WTC11 (cell line): ENCODE data around the gene DOCK1. TPM values are rescaled to one million over a fixed set of nuclear protein-coding genes. Genes with fewer than 3 reads are reported as not detected.

Source experiments
- ATAC-seq: fragments of 200-7000 bp; cut with Tn5 transposase; 2 replicates; pipeline ENCODE4 v1.10.0; 2021; ENCODE audit warnings: mild to moderate bottlenecking, moderate library complexity
- CTCF ChIA-PET: fragments of 300-600 bp; sonication (Branson Sonifier 250); formaldehyde crosslinking; loops from one replicate; lab custom pipeline; 2021; ENCODE audit warnings: antibody characterized with exemption; lab: Charles Lee
- POLR2A ChIA-PET: fragments of 350-600 bp; sonication (Branson Sonifier 250); formaldehyde crosslinking; loops from one replicate; lab custom pipeline; 2021; ENCODE audit warnings: antibody characterized with exemption; lab: Charles Lee
- DNase-seq: peaks from one replicate; pipeline ENCODE4 v3.0.0; 2021; ENCODE audit warnings: low spot score
- H3K27ac Mint-ChIP-seq: 2 replicates; pipeline ENCODE4 v1.8.0; 2021; ENCODE audit warnings: mixed read lengths
- H3K27me3 Mint-ChIP-seq: 2 replicates; pipeline ENCODE4 v1.8.0; 2021; ENCODE audit warnings: low read depth, mild to moderate bottlenecking, moderate library complexity, mixed read lengths
- H3K36me3 Mint-ChIP-seq: 2 replicates; pipeline ENCODE4 v1.8.0; 2021; ENCODE audit warnings: mixed read lengths
- H3K4me1 Mint-ChIP-seq: 2 replicates; pipeline ENCODE4 v1.8.0; 2022; ENCODE audit warnings: mixed read lengths
- H3K4me3 Mint-ChIP-seq: 2 replicates; pipeline ENCODE4 v1.8.0; 2021; ENCODE audit warnings: mild to moderate bottlenecking, moderate library complexity, mixed read lengths
- H3K9me3 Mint-ChIP-seq: 2 replicates; pipeline ENCODE4 v1.8.0; 2021; ENCODE audit warnings: mixed read lengths
- CREM ChIP-seq: sonication (generic); formaldehyde crosslinking; IDR thresholded peaks from 2 replicates; pipeline ENCODE4 v1.8.1; 2022; ENCODE audit warnings: mild to moderate bottlenecking, missing genetic modification reagents, moderate library complexity
- ELF4 ChIP-seq: sonication (generic); formaldehyde crosslinking; IDR thresholded peaks from 2 replicates; pipeline ENCODE4 v1.8.1; 2022; ENCODE audit warnings: low read depth, mild to moderate bottlenecking, moderate library complexity, missing genetic modification reagents
- ESRRA ChIP-seq: sonication (generic); formaldehyde crosslinking; IDR thresholded peaks from 2 replicates; pipeline ENCODE4 v1.8.1; 2022; ENCODE audit warnings: mild to moderate bottlenecking, missing genetic modification reagents, borderline replicate concordance
- GTF2I ChIP-seq: fragments of 250-450 bp; sonication (Bioruptor Pico); conservative IDR thresholded peaks from 2 replicates; pipeline ENCODE4 v1.4.0; 2021; ENCODE audit warnings: mild to moderate bottlenecking
- KAT7 ChIP-seq: sonication (generic); formaldehyde crosslinking; IDR thresholded peaks from 2 replicates; pipeline ENCODE4 v1.8.1; 2023; ENCODE audit warnings: missing genetic modification reagents, mild to moderate bottlenecking, borderline replicate concordance
- OVOL2 ChIP-seq: fragments of 250-450 bp; sonication (Bioruptor Pico); IDR thresholded peaks from 2 replicates; pipeline ENCODE4 v1.9.0; 2021; ENCODE audit warnings: mild to moderate bottlenecking, borderline replicate concordance
- PRRX2 ChIP-seq: fragments of 250-450 bp; sonication (Bioruptor Pico); IDR thresholded peaks from 2 replicates; pipeline ENCODE4 v1.8.0; 2021; ENCODE audit warnings: mild to moderate bottlenecking
- RORB ChIP-seq: fragments of 250-450 bp; sonication (Bioruptor Pico); IDR thresholded peaks from 2 replicates; pipeline ENCODE4 v1.9.0; 2021; ENCODE audit warnings: mild to moderate bottlenecking
- SMAD3 ChIP-seq: sonication (generic); formaldehyde crosslinking; IDR thresholded peaks from 2 replicates; pipeline ENCODE4 v1.8.0; 2022; ENCODE audit warnings: missing genetic modification reagents, mild to moderate bottlenecking, borderline replicate concordance
- ZNF232 ChIP-seq: sonication (generic); formaldehyde crosslinking; IDR thresholded peaks from 2 replicates; pipeline ENCODE4 v1.8.0; 2022; ENCODE audit warnings: mild to moderate bottlenecking, missing genetic modification reagents
- total RNA-seq: library from RNA; stranded (reverse); gene quantifications from 3 replicates; pipeline ENCODE4 v1.2.3, GENCODE V29; 2021
- TF ChIP-seq, protein P1 (sequence below): fragments of 250-450 bp; sonication (Bioruptor Pico); IDR thresholded peaks from 2 replicates; pipeline ENCODE4 v1.9.0; 2021; ENCODE audit warnings: mild to moderate bottlenecking
- TF ChIP-seq, protein P2 (sequence below): fragments of 250-450 bp; sonication (Bioruptor Pico); IDR thresholded peaks from 2 replicates; pipeline ENCODE4 v1.9.0; 2021; ENCODE audit warnings: mild to moderate bottlenecking
- TF ChIP-seq, protein P3 (sequence below): sonication (generic); formaldehyde crosslinking; IDR thresholded peaks from 2 replicates; pipeline ENCODE4 v1.8.1; 2022; ENCODE audit warnings: mild to moderate bottlenecking, moderate library complexity, missing genetic modification reagents
- TF ChIP-seq, protein P4 (sequence below): sonication (generic); formaldehyde crosslinking; IDR thresholded peaks from 2 replicates; pipeline ENCODE4 v1.8.1; 2022; ENCODE audit warnings: low read depth, mild to moderate bottlenecking, moderate library complexity, missing genetic modification reagents, borderline replicate concordance
- TF ChIP-seq, protein P5 (sequence below): sonication (generic); formaldehyde crosslinking; IDR thresholded peaks from 2 replicates; pipeline ENCODE4 v1.8.0; 2022; ENCODE audit warnings: mild to moderate bottlenecking, missing genetic modification reagents
- TF ChIP-seq, protein P6 (sequence below): sonication (generic); formaldehyde crosslinking; IDR thresholded peaks from 2 replicates; pipeline ENCODE4 v1.8.0; 2023; ENCODE audit warnings: missing genetic modification reagents
- TF ChIP-seq, protein P7 (sequence below): sonication (generic); formaldehyde crosslinking; IDR thresholded peaks from 2 replicates; pipeline ENCODE4 v1.8.1; 2022; ENCODE audit warnings: missing genetic modification reagents, borderline replicate concordance

DOCK1 gene
- total RNA-seq, 1 experiment from 2014 or later: 52.1 TPM

DNA sequence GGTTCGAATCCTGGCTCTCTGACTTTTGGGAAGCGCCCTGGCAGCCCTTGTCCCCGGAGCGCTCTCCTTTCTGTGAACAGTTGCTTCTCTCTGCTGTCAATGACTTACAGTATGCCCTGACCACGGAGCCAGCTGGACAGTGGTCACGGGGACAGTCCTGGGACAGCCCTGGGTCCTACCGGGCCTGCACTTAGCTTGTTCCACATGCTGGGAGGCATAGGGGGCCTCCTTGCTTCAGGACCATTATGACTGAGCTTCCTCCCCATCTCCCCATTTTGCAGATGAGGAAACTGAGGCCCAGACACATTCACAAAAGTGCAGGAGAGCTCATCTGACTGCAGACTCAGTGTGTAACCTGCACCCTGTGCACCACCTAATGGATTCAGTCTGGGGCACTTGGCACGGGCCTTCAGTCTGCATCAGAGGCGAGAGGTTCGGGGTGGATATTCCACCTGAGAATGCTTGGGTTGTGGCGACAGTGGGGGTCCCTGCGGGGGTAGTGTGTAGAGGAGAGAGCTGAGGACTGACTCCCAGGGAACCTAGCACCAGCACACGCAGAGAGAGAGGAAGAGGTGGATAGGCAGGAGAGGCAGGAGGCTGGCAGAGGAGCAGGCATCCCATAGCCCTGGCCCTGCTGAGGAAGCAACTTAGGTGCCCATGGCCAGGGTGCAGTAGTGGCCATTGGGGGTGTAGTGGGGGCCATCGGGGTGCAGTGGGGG is 1.6 kb downstream of the DOCK1 start:
- Mint-ChIP-seq H3K4me3 (peak overlapping the region; percentile 90), H3K9me3 (no peaks in the 10 kb centered on the region), H3K27ac (peak overlapping the region; percentile 87), H3K27me3 (no peaks in the 10 kb centered on the region), H3K4me1 (peaks cover 59% of the 10 kb centered on the region), H3K36me3 (peaks cover 27% of the 10 kb centered on the region)
- ATAC-seq (no peak), DNase-seq (no peak)
- CTCF ChIA-PET: interaction anchor here (0.6 to 1.8 kb wide), 4 partner anchors 11 to 29 kb away, joined by 3 to 5 read pairs (median 3); no protein-coding TSS in a partner anchor
- POLR2A ChIA-PET: no interaction called here
- TF ChIP-seq, protein P1, sequence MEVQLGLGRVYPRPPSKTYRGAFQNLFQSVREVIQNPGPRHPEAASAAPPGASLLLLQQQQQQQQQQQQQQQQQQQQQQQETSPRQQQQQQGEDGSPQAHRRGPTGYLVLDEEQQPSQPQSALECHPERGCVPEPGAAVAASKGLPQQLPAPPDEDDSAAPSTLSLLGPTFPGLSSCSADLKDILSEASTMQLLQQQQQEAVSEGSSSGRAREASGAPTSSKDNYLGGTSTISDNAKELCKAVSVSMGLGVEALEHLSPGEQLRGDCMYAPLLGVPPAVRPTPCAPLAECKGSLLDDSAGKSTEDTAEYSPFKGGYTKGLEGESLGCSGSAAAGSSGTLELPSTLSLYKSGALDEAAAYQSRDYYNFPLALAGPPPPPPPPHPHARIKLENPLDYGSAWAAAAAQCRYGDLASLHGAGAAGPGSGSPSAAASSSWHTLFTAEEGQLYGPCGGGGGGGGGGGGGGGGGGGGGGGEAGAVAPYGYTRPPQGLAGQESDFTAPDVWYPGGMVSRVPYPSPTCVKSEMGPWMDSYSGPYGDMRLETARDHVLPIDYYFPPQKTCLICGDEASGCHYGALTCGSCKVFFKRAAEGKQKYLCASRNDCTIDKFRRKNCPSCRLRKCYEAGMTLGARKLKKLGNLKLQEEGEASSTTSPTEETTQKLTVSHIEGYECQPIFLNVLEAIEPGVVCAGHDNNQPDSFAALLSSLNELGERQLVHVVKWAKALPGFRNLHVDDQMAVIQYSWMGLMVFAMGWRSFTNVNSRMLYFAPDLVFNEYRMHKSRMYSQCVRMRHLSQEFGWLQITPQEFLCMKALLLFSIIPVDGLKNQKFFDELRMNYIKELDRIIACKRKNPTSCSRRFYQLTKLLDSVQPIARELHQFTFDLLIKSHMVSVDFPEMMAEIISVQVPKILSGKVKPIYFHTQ: no peak
- TF ChIP-seq ESRRA (CRISPR knock-in tag) (no peak), OVOL2 (CRISPR knock-in tag) (no peak), SMAD3 (CRISPR knock-in tag) (no peak), KAT7 (CRISPR knock-in tag) (no peak), ZNF232 (CRISPR knock-in tag) (no peak), ELF4 (CRISPR knock-in tag) (no peak), GTF2I (CRISPR knock-in tag) (no peak), RORB (CRISPR knock-in tag) (no peak), CREM (CRISPR knock-in tag) (no peak), PRRX2 (CRISPR knock-in tag) (no peak)
- TF ChIP-seq, protein P2, sequence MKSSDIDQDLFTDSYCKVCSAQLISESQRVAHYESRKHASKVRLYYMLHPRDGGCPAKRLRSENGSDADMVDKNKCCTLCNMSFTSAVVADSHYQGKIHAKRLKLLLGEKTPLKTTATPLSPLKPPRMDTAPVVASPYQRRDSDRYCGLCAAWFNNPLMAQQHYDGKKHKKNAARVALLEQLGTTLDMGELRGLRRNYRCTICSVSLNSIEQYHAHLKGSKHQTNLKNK: no peak
- TF ChIP-seq, protein P3, sequence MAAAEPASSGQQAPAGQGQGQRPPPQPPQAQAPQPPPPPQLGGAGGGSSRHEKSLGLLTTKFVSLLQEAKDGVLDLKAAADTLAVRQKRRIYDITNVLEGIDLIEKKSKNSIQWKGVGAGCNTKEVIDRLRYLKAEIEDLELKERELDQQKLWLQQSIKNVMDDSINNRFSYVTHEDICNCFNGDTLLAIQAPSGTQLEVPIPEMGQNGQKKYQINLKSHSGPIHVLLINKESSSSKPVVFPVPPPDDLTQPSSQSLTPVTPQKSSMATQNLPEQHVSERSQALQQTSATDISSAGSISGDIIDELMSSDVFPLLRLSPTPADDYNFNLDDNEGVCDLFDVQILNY: no peak
- TF ChIP-seq, protein P4, sequence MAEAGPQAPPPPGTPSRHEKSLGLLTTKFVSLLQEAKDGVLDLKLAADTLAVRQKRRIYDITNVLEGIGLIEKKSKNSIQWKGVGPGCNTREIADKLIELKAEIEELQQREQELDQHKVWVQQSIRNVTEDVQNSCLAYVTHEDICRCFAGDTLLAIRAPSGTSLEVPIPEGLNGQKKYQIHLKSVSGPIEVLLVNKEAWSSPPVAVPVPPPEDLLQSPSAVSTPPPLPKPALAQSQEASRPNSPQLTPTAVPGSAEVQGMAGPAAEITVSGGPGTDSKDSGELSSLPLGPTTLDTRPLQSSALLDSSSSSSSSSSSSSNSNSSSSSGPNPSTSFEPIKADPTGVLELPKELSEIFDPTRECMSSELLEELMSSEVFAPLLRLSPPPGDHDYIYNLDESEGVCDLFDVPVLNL (CRISPR knock-in tag): no peak
- TF ChIP-seq, protein P5, sequence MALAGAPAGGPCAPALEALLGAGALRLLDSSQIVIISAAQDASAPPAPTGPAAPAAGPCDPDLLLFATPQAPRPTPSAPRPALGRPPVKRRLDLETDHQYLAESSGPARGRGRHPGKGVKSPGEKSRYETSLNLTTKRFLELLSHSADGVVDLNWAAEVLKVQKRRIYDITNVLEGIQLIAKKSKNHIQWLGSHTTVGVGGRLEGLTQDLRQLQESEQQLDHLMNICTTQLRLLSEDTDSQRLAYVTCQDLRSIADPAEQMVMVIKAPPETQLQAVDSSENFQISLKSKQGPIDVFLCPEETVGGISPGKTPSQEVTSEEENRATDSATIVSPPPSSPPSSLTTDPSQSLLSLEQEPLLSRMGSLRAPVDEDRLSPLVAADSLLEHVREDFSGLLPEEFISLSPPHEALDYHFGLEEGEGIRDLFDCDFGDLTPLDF (CRISPR knock-in tag): no peak
- TF ChIP-seq, protein P6, sequence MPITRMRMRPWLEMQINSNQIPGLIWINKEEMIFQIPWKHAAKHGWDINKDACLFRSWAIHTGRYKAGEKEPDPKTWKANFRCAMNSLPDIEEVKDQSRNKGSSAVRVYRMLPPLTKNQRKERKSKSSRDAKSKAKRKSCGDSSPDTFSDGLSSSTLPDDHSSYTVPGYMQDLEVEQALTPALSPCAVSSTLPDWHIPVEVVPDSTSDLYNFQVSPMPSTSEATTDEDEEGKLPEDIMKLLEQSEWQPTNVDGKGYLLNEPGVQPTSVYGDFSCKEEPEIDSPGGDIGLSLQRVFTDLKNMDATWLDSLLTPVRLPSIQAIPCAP: no peak
- TF ChIP-seq, protein P7, sequence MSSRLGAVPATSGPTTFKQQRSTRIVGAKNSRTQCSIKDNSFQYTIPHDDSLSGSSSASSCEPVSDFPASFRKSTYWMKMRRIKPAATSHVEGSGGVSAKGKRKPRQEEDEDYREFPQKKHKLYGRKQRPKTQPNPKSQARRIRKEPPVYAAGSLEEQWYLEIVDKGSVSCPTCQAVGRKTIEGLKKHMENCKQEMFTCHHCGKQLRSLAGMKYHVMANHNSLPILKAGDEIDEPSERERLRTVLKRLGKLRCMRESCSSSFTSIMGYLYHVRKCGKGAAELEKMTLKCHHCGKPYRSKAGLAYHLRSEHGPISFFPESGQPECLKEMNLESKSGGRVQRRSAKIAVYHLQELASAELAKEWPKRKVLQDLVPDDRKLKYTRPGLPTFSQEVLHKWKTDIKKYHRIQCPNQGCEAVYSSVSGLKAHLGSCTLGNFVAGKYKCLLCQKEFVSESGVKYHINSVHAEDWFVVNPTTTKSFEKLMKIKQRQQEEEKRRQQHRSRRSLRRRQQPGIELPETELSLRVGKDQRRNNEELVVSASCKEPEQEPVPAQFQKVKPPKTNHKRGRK (CRISPR knock-in tag): no peak
